DMS53 treated with DMSO at 0.1 percent for 48 hours (cell line): ENCODE measurements around the gene CHRNB1.
"Not testable (repeated sequence)": the region's sequence is repeated elsewhere in the genome, so short reads cannot be mapped to it uniquely, and the experiment has no call there.

ENCODE experiments used
- DNase-seq: peaks from one replicate; lab custom pipeline; 2025; ENCODE audit not compliant: unreplicated experiment; lab: John Stamatoyannopoulos, UW

CHRNB1 gene

GRCh38 chr17:7482742-7483088 is 37.9 kb downstream of the CHRNB1 start:
- DNase-seq = not testable (repeated sequence)

- DNase-seq = peak; percentile 96
These were observed 38.6 kb downstream of the CHRNB1 start for GRCh38 chr17:7483255-7484066.

DNA sequence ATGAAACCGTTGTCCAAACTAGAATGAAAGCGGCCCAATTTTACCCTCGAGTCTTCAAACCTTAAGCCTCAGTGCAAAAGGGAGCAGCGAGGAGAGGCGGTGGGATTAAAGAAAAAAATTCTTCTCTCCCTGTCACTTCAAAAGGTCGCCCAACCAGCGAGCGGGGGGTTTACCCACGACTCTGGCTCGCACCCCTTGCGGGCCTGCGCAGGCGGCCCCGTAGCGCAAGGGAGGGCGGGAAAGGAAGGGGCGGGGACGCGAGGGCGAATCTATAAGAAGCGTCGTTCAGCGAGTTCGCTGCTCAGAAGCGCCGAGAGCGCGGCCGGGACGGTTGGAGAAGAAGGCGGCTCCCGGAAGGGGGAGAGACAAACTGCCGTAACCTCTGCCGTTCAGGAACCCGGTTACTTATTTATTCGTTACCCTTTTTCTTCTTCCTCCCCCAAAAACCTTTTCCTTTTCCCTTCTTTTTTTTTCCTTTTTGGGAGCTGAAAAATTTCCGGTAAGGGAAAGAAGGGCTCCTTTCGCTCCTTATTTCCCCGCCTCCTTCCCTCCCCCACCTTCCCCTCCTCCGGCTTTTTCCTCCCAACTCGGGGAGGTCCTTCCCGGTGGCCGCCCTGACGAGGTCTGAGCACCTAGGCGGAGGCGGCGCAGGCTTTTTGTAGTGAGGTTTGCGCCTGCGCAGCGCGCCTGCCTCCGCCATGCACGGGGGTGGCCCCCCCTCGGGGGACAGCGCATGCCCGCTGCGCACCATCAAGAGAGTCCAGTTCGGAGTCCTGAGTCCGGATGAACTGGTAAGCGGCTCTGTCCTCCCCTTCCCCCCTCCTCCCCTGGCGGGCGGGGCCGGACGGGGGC is 39.4 kb downstream of the CHRNB1 start, which contains the start of gene POLR2A:
Gene POLR2A, plus strand, starts transcription at position 300 of the 852 bp plus-strand sequence.
- peak; percentile 96 for DNase-seq

- no peak for DNase-seq
These were observed 40.1 kb downstream of the CHRNB1 start for GRCh38 chr17:7484919-7485377.

GRCh38 chr17:7486181-7486580 is 41.3 kb downstream of the CHRNB1 start:
- no peak for DNase-seq

DNA sequence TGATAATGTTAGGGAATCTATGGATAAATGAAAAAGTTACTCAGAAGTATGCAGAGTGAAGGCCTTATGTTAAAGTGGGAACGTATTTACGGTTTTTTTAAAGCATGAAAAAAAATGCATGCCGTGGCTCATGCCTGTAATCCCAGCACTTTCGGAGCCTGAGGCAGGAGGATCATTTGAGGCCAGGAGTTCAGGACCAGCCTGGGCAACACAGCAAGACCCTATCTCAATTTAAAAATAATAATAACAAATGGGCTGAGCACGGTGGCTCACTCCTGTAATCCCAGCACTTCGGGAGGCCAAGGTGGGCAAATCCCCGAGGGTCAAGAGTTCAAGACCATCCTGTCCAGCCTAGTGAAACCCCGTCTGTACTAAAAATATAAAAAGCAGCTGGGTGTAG is 45.3 kb downstream of the CHRNB1 start:
- no peak for DNase-seq

- DNase-seq = no peak
These were observed 46.7 kb downstream of the CHRNB1 start for GRCh38 chr17:7491583-7491982.

DNA sequence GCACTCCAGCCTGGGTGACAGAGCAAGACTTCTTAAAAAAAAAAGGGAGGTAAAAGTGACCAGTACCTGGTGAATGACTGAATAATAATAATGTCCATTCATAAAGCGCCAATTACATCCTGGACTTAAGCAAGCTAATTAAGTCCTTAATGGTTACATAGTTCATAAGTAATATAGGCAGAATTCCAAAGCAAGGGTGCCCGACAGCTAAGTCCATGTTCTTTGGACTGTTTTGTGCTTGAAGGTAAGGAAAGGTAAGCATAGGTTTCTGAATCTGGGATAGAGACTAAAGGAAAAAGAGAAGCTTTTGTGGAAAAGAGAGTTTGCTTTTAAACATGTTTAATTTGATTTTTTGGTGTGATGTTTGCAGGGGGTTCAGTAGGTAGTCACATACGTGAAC is 49.1 kb downstream of the CHRNB1 start:
- no peak for DNase-seq

- DNase-seq = no peak
These were observed 51.1 kb downstream of the CHRNB1 start for GRCh38 chr17:7495906-7496434.

- no peak for DNase-seq
These were observed 51.8 kb downstream of the CHRNB1 start for GRCh38 chr17:7496470-7497183.

DNA sequence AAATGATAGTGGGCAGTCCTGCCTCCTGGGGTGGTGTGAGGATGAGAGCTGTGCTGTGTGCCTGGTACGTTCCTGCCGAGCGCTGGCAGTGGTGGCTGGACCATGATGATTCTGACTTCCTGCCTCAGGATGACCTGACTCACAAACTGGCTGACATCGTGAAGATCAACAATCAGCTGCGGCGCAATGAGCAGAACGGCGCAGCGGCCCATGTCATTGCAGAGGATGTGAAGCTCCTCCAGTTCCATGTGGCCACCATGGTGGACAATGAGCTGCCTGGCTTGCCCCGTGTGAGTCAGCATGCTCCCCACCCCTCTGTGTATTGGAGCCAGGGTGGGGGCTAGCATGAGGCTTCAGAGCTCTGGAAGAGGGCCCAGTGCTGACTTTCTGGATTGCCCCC is 52.4 kb downstream of the CHRNB1 start:
- DNase-seq = no peak

DNA sequence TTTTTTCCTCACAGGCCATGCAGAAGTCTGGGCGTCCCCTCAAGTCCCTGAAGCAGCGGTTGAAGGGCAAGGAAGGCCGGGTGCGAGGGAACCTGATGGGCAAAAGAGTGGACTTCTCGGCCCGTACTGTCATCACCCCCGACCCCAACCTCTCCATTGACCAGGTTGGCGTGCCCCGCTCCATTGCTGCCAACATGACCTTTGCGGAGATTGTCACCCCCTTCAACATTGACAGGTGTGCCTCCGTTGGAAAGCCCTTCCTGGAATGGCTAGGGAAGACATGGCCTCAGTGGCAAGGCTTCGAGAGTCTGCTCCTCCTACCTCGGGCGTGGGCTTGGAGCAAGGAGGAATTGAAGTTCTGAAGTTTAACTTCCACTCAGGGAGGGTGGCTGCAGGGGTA is 52.8 kb downstream of the CHRNB1 start:
- no peak for DNase-seq

DNA sequence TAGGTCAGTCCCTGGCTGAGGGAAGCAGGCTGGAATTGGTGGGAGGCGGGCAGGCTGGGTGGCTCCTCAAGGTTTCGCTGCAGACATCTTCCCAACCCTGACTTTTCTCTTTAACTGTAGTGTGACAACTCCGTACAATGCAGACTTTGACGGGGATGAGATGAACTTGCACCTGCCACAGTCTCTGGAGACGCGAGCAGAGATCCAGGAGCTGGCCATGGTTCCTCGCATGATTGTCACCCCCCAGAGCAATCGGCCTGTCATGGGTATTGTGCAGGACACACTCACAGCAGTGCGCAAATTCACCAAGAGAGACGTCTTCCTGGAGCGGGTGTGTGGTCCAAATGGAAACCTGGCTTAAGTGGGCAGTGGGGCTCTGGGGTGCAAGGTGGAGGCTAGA is 54.3 kb downstream of the CHRNB1 start:
- no peak for DNase-seq

DNA sequence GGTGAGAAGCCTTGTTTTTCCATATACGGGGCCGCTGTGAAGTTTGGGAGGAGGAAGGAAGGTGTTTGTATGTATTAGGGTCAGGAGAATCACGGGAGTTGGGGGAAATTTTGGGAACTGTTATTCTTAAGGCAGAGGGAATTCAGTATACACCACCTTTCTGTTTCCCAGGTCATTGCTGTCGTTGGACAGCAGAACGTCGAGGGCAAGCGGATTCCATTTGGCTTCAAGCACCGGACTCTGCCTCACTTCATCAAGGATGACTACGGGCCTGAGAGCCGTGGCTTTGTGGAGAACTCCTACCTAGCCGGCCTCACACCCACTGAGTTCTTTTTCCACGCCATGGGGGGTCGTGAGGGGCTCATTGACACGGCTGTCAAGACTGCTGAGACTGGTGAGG is 56.9 kb downstream of the CHRNB1 start:
- DNase-seq = no peak

- no peak for DNase-seq
These were observed 57.4 kb downstream of the CHRNB1 start for GRCh38 chr17:7502171-7502847.

- DNase-seq = no peak
These were observed 58.1 kb downstream of the CHRNB1 start for GRCh38 chr17:7502987-7503386.

GRCh38 chr17:7503521-7503920 is 58.7 kb downstream of the CHRNB1 start:
- DNase-seq = no peak
